Cerebellar cortex (tissue), 1 donor: ENCODE results near the gene NR5A2.
"Not testable (repeated sequence)": the region's sequence is repeated elsewhere in the genome, so short reads cannot be mapped to it uniquely, and the experiment has no call there.

Experiments used
- DNase-seq: peaks from one replicate; pipeline ENCODE4 v3.0.0-alpha.2; 2015; ENCODE audit warnings: low spot score

Gene NR5A2

GRCh38 chr1:200163911-200164310 is 136.4 kb downstream of the NR5A2 start:
- no peak for DNase-seq

GRCh38 chr1:200165493-200166220 is 138.1 kb downstream of the NR5A2 start:
- DNase-seq: no peak

- DNase-seq: no peak
Measured at GRCh38 chr1:200166411-200166810, 138.9 kb downstream of the NR5A2 start.

GRCh38 chr1:200168926-200169325 is 141.4 kb downstream of the NR5A2 start:
- no peak for DNase-seq

- DNase-seq: no peak
Measured at GRCh38 chr1:200172311-200172710, 144.8 kb downstream of the NR5A2 start.

- no peak for DNase-seq
Measured at GRCh38 chr1:200173097-200173618, 145.6 kb downstream of the NR5A2 start.

- no peak for DNase-seq
Measured at GRCh38 chr1:200174525-200175295, 147.2 kb downstream of the NR5A2 start.

- DNase-seq: no peak
Measured at GRCh38 chr1:200176181-200176580, 148.7 kb downstream of the NR5A2 start.

- DNase-seq: no peak
Measured at GRCh38 chr1:200176798-200177197, 149.3 kb downstream of the NR5A2 start.

GRCh38 chr1:200178340-200178739 is 150.8 kb downstream of the NR5A2 start:
- DNase-seq: no peak

- DNase-seq: no peak
Measured at GRCh38 chr1:200179126-200179780, 151.7 kb downstream of the NR5A2 start.

- no peak for DNase-seq
Measured at GRCh38 chr1:200179781-200180160, 152.3 kb downstream of the NR5A2 start.

- no peak for DNase-seq
Measured at GRCh38 chr1:200180821-200181220, 153.3 kb downstream of the NR5A2 start.

GRCh38 chr1:200181861-200182260 is 154.4 kb downstream of the NR5A2 start:
- no peak for DNase-seq

GRCh38 chr1:200182701-200183100 is 155.2 kb downstream of the NR5A2 start:
- DNase-seq: no peak

GRCh38 chr1:200183637-200184036 is 156.1 kb downstream of the NR5A2 start:
- DNase-seq: no peak

- no peak for DNase-seq
Measured at GRCh38 chr1:200184196-200184595, 156.7 kb downstream of the NR5A2 start.

GRCh38 chr1:200185191-200185590 is 157.7 kb downstream of the NR5A2 start:
- DNase-seq: not testable (repeated sequence)

GRCh38 chr1:200187332-200187731 is 159.8 kb downstream of the NR5A2 start:
- DNase-seq: not testable (repeated sequence)

- DNase-seq: no peak
Measured at GRCh38 chr1:200191993-200192392, 164.5 kb downstream of the NR5A2 start.

- DNase-seq: no peak
Measured at GRCh38 chr1:200194477-200194876, 167.0 kb downstream of the NR5A2 start.

- DNase-seq: no peak
Measured at GRCh38 chr1:200198236-200198635, 170.7 kb downstream of the NR5A2 start.
